Astrocyte (in vitro differentiated cells and primary cell): Measurements from ENCODE around the gene PTCD2. TPM values are rescaled to one million over a fixed set of nuclear protein-coding genes. Genes with fewer than 3 reads are reported as not detected.
A peak's percentile ranks its signal among the peaks of the same experiment; 100 is the strongest.

Experiments
- DNase-seq: peaks from one replicate; pipeline ENCODE4 v3.0.0-alpha.2; 2010; ENCODE audit warnings: low read depth
- FAIRE-seq: peaks from 2 replicates; lab custom pipeline; 2011; peaks lifted over from hg19 to GRCh38; lab: Jason Lieb, UNC
- H2AFZ ChIP-seq: 2 replicates; pipeline ENCODE4 v1.6.0; 2012; ENCODE audit warnings: low read depth, low read length, inconsistent platforms
- H3K27ac ChIP-seq: 2 replicates; pipeline ENCODE4 v1.5.1; 2011; ENCODE audit warnings: low read depth, low read length, inconsistent platforms
- H3K27me3 ChIP-seq: 2 replicates; pipeline ENCODE4 v1.6.0; 2011; ENCODE audit warnings: low read length, inconsistent platforms; ENCODE audit not compliant: insufficient read depth
- H3K36me3 ChIP-seq: 2 replicates; pipeline ENCODE4 v1.5.1; 2011; ENCODE audit warnings: low read length, inconsistent platforms; ENCODE audit not compliant: insufficient read depth
- H3K4me1 ChIP-seq: 2 replicates; pipeline ENCODE4 v1.5.1; 2011; ENCODE audit warnings: low read length, inconsistent platforms; ENCODE audit not compliant: insufficient read depth
- H3K4me2 ChIP-seq: 2 replicates; pipeline ENCODE4 v1.6.0; 2012; ENCODE audit warnings: low read length, inconsistent platforms
- H3K4me3 ChIP-seq: 2 replicates; pipeline ENCODE4 v1.5.1; 2011; ENCODE audit warnings: low read depth, mild to moderate bottlenecking, low read length, inconsistent platforms; ENCODE audit not compliant: insufficient read depth
- H3K79me2 ChIP-seq: 2 replicates; pipeline ENCODE4 v1.6.0; 2012; ENCODE audit warnings: mild to moderate bottlenecking, low read length, inconsistent platforms; ENCODE audit not compliant: insufficient read depth
- H3K9ac ChIP-seq: 2 replicates; pipeline ENCODE4 v1.6.0; 2012; ENCODE audit warnings: mild to moderate bottlenecking, low read length, inconsistent platforms
- H3K9me3 ChIP-seq: 2 replicates; pipeline ENCODE4 v1.5.1; 2012; ENCODE audit warnings: low read depth, mild to moderate bottlenecking, low read length, inconsistent platforms; ENCODE audit not compliant: insufficient read depth
- H4K20me1 ChIP-seq: 2 replicates; pipeline ENCODE4 v1.6.0; 2012; ENCODE audit warnings: low read length, inconsistent platforms; ENCODE audit not compliant: insufficient read depth
- H3K27ac Mint-ChIP-seq: one replicate; pipeline ENCODE4 v1.8.0; 2021; ENCODE audit warnings: mild to moderate bottlenecking, mixed read lengths; ENCODE audit not compliant: unreplicated experiment
- H3K27me3 Mint-ChIP-seq: one replicate; pipeline ENCODE4 v1.8.0; 2021; ENCODE audit warnings: low read depth, mixed read lengths; ENCODE audit not compliant: unreplicated experiment
- H3K36me3 Mint-ChIP-seq: one replicate; pipeline ENCODE4 v1.8.0; 2021; ENCODE audit warnings: low read depth, mixed read lengths; ENCODE audit not compliant: unreplicated experiment
- H3K4me1 Mint-ChIP-seq: one replicate; pipeline ENCODE4 v1.8.0; 2021; ENCODE audit warnings: low read depth, mixed read lengths; ENCODE audit not compliant: unreplicated experiment
- H3K4me3 Mint-ChIP-seq: one replicate; pipeline ENCODE4 v1.8.0; 2021; ENCODE audit warnings: mild to moderate bottlenecking, moderate library complexity, mixed read lengths; ENCODE audit not compliant: unreplicated experiment
- H3K9me3 Mint-ChIP-seq: one replicate; pipeline ENCODE4 v1.8.0; 2021; ENCODE audit warnings: mild to moderate bottlenecking, mixed read lengths; ENCODE audit not compliant: unreplicated experiment
- EZH2 ChIP-seq: IDR thresholded peaks from 2 replicates; pipeline ENCODE4 v1.6.1; 2012; ENCODE audit warnings: mild to moderate bottlenecking, low read length, inconsistent platforms; ENCODE audit not compliant: insufficient read depth
- total RNA-seq: library from RNA; stranded (reverse); gene quantifications from 2 replicates; pipeline ENCODE4 v1.2.1, GENCODE V29; 2021
- TF ChIP-seq, protein P1 (sequence below): IDR thresholded peaks from 2 replicates; pipeline ENCODE4 v1.5.1; 2011; ENCODE audit warnings: low read depth, mild to moderate bottlenecking, inconsistent platforms, low read length, moderate library complexity; ENCODE audit not compliant: insufficient read depth

Gene PTCD2
- total RNA-seq, 1 donor from 2014 or later = 11.4 TPM

DNA sequence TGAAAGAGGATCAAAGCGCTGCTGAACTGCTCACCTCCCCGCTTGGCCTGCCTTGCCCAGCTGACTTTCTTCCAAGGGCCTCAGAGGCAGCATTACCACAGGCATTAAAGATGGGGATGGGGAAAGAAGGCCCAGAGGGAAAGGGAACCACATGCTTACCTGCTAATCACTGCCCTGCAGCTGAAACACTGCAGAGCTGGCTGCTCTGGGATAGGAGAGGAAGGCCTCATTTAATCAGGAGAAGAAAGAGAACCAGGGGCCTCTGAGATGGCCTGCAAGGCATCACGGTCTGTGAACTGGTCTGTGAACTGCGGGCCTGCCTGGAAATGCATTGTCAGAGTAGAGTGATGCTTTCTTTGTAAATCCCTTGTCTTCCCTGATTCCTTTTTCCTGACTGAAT is 44.8 kb downstream of the PTCD2 start:
- TF ChIP-seq, protein P1, sequence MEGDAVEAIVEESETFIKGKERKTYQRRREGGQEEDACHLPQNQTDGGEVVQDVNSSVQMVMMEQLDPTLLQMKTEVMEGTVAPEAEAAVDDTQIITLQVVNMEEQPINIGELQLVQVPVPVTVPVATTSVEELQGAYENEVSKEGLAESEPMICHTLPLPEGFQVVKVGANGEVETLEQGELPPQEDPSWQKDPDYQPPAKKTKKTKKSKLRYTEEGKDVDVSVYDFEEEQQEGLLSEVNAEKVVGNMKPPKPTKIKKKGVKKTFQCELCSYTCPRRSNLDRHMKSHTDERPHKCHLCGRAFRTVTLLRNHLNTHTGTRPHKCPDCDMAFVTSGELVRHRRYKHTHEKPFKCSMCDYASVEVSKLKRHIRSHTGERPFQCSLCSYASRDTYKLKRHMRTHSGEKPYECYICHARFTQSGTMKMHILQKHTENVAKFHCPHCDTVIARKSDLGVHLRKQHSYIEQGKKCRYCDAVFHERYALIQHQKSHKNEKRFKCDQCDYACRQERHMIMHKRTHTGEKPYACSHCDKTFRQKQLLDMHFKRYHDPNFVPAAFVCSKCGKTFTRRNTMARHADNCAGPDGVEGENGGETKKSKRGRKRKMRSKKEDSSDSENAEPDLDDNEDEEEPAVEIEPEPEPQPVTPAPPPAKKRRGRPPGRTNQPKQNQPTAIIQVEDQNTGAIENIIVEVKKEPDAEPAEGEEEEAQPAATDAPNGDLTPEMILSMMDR = no peak
- no peak for TF ChIP-seq EZH2
- Histone ChIP-seq H3K4me1 (peaks cover 26% of the 10 kb centered on the region), H3K9ac (no peak overlapping the region), H4K20me1 (no peaks in the 10 kb centered on the region), H3K36me3 (peaks cover 3% of the 10 kb centered on the region), H3K27ac (no peak overlapping the region), H2AFZ (no peak overlapping the region), H3K4me2 (no peak overlapping the region), H3K4me3 (no peak overlapping the region), H3K27me3 (no peaks in the 10 kb centered on the region), H3K9me3 (no peaks in the 10 kb centered on the region), H3K79me2 (no peaks in the 10 kb centered on the region)
- peaks cover 2% of the 10 kb centered on the region for H3K9me3 Mint-ChIP-seq
- H3K36me3 Mint-ChIP-seq = peaks cover 13% of the 10 kb centered on the region
- H3K27me3 Mint-ChIP-seq = no peaks in the 10 kb centered on the region
- H3K27ac Mint-ChIP-seq = no peak overlapping the region
- no peak for FAIRE-seq
- peaks cover 51% of the 10 kb centered on the region for H3K4me1 Mint-ChIP-seq
- DNase-seq = no peak
- H3K4me3 Mint-ChIP-seq = no peak overlapping the region

DNA sequence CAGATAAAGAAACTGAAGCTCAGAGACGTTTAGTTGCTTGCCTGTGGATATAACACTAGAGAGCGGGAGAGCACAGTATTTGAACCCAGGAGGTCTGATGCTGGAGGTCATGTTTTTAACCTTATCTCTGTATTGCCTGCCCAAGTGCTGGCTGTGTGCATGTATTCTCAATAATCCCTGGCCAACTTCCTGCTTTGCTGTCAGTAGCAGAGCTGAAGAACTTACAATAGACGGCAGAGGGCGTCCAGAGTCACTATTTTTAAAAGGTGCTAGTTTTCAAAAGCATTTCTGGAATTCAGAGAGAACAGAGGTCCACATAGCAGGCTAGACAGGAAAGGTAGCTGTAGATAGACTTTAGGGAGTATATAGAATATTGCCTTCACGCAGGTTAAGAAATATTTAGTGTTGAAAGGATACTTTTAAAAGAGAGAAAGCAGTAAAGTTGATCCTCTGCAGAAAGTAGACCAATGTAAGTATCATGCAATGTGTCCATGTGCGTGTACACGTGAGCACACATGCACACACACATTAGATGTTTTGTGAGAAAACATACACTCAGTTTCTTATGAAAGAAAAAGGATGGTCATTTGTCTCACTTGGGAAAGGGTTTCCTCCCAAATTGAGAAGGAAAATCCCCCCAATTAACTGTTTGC is 46.3 kb downstream of the PTCD2 start:
- H3K27me3 ChIP-seq = no peaks in the 10 kb centered on the region
- peak; percentile 55 for DNase-seq
- Mint-ChIP-seq H3K4me1 (peaks cover 51% of the 10 kb centered on the region), H3K4me3 (no peak overlapping the region), H3K27ac (peak overlapping the region; percentile 48), H3K36me3 (peaks cover 10% of the 10 kb centered on the region), H3K9me3 (peaks cover 2% of the 10 kb centered on the region), H3K27me3 (no peaks in the 10 kb centered on the region)
- H3K4me1 ChIP-seq = peaks cover 26% of the 10 kb centered on the region
- H4K20me1 ChIP-seq = no peaks in the 10 kb centered on the region
- H3K4me2 ChIP-seq = no peak overlapping the region
- H3K4me3 ChIP-seq = no peak overlapping the region
- no peak overlapping the region for H2AFZ ChIP-seq
- H3K27ac ChIP-seq = no peak overlapping the region
- TF ChIP-seq EZH2 = no peak
- TF ChIP-seq, protein P1 = peak; percentile 88
- no peaks in the 10 kb centered on the region for H3K79me2 ChIP-seq
- no peaks in the 10 kb centered on the region for H3K9me3 ChIP-seq
- peak; percentile 23 for FAIRE-seq
- H3K9ac ChIP-seq = no peak overlapping the region
- no peaks in the 10 kb centered on the region for H3K36me3 ChIP-seq

DNA sequence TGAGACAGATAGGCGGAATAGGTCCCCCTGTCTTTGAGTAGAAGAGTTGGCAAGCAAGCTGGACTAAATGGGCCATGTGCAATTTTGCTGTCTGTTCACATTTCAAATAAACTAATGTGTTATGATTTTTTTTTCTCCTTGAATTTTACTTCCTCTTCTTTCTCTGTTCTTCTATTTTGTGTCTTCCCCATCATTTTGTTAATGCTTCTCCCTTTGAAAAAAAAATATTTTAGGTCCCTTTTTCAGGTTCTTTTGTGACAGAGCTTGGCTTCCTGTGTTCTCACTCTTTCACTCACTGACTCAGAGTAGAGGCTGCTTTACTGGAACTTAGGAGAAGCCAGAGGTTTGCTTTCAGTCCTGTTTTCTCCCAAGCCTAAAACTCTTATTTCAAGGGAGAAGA is 48.1 kb downstream of the PTCD2 start:
- no peak for DNase-seq
- no peak for FAIRE-seq
- Mint-ChIP-seq H3K9me3 (no peaks in the 10 kb centered on the region), H3K27ac (no peak overlapping the region), H3K36me3 (peaks cover 3% of the 10 kb centered on the region), H3K4me1 (peaks cover 41% of the 10 kb centered on the region), H3K4me3 (no peak overlapping the region), H3K27me3 (no peaks in the 10 kb centered on the region)
- H3K27ac ChIP-seq = no peak overlapping the region
- H3K4me2 ChIP-seq = no peak overlapping the region
- H3K9me3 ChIP-seq = no peaks in the 10 kb centered on the region
- H3K79me2 ChIP-seq = no peaks in the 10 kb centered on the region
- no peak overlapping the region for H2AFZ ChIP-seq
- TF ChIP-seq, protein P1 = no peak
- no peak for TF ChIP-seq EZH2
- no peak overlapping the region for H3K9ac ChIP-seq
- H3K4me1 ChIP-seq = peaks cover 18% of the 10 kb centered on the region
- no peak overlapping the region for H3K4me3 ChIP-seq
- no peaks in the 10 kb centered on the region for H3K36me3 ChIP-seq
- no peaks in the 10 kb centered on the region for H4K20me1 ChIP-seq
- no peaks in the 10 kb centered on the region for H3K27me3 ChIP-seq
